Endothelial cell of umbilical vein (primary cell): Measurements from ENCODE around the gene CSPG5. TPM values are rescaled to one million over a fixed set of nuclear protein-coding genes. Genes with fewer than 3 reads are reported as not detected.

Experiments
- BruUV-seq: library from RNA; stranded (reverse); fragments of 400-500 nt; replicated peaks from 2 replicates; lab custom pipeline; 2021; lab: Mats Ljungman, UMichigan
- CTCF ChIA-PET: fragments of 300-600, 350-600 bp; sonication (Branson Sonifier 250); formaldehyde crosslinking; loops from one replicate; lab custom pipeline; 2021; ENCODE audit warnings: antibody characterized with exemption, inconsistent platforms; lab: Charles Lee
- POLR2A ChIA-PET: fragments of 300-600, 350-600 bp; sonication (Branson Sonifier 250); formaldehyde crosslinking; loops from one replicate; lab custom pipeline; 2021; ENCODE audit warnings: antibody characterized with exemption, inconsistent platforms; lab: Charles Lee
- DNase-seq: peaks from one replicate; pipeline ENCODE4 v3.0.0-alpha.2; 2011; ENCODE audit warnings: low read depth, low spot score
- FAIRE-seq: peaks from 2 replicates; lab custom pipeline; 2011; peaks lifted over from hg19 to GRCh38; lab: Jason Lieb, UNC
- H2AFZ ChIP-seq: 2 replicates; pipeline ENCODE4 v1.6.0; 2012; ENCODE audit warnings: low read depth, low read length, control low read depth, inconsistent platforms
- H3K27ac ChIP-seq: 2 replicates; pipeline ENCODE4 v1.5.1; 2011; ENCODE audit warnings: low read depth, mild to moderate bottlenecking, control low read depth, low read length, moderate library complexity; ENCODE audit not compliant: insufficient read depth
- H3K27me3 ChIP-seq, 2 experiments: 2 replicates each; pipeline versions ENCODE4 v1.6.0 to v1.6.1; 2011; ENCODE audit warnings: low read length in 2 of 2, mixed read lengths in 1 of 2; ENCODE audit not compliant: control insufficient read depth in 2 of 2, insufficient read depth in 2 of 2
- H3K36me3 ChIP-seq, 2 experiments: 2 replicates in 1 of 2; 3 replicates in 1 of 2; pipeline ENCODE4 v1.5.1; 2011; ENCODE audit warnings: low read length in 2 of 2, mild to moderate bottlenecking in 1 of 2, moderate library complexity in 1 of 2; ENCODE audit not compliant: control insufficient read depth in 2 of 2, insufficient read depth in 2 of 2; ENCODE audit errors: extremely low read depth in 1 of 2
- H3K4me1 ChIP-seq: 3 replicates; pipeline ENCODE4 v1.5.1; 2011; ENCODE audit warnings: mild to moderate bottlenecking, low read length; ENCODE audit not compliant: control insufficient read depth, insufficient read depth; ENCODE audit errors: extremely low read depth
- H3K4me2 ChIP-seq: 2 replicates; pipeline ENCODE4 v1.6.1; 2011; ENCODE audit warnings: low read length, control low read depth, mixed read lengths; ENCODE audit not compliant: insufficient read depth
- H3K4me3 ChIP-seq, 3 experiments: fragments of 200-600 bp in 1 of 3; sonication (generic), shearing (Covaris generic) in 1 of 3; replicated peaks in 1 of 3; 2 replicates each; pipeline ENCODE4 v1.5.1; 2011 to 2016; ENCODE audit warnings: control low read depth in 3 of 3, low read length in 3 of 3, mild to moderate bottlenecking in 2 of 3, inconsistent platforms in 1 of 3, low read depth in 1 of 3, moderate library complexity in 1 of 3; ENCODE audit not compliant: insufficient read depth in 1 of 3
- H3K79me2 ChIP-seq: 2 replicates; pipeline ENCODE4 v1.6.0; 2012; ENCODE audit warnings: low read length, inconsistent platforms; ENCODE audit not compliant: control insufficient read depth, insufficient read depth
- H3K9ac ChIP-seq: replicated peaks from 2 replicates; pipeline ENCODE3; 2011; ENCODE audit warnings: low read length, control low read depth; ENCODE audit not compliant: insufficient read depth; ENCODE audit errors: extremely low read depth
- H3K9me1 ChIP-seq: replicated peaks from 3 replicates; pipeline ENCODE4 v1.6.0; 2011; ENCODE audit warnings: mild to moderate bottlenecking, low read length; ENCODE audit not compliant: control insufficient read depth, insufficient read depth; ENCODE audit errors: extremely low read depth
- H3K9me3 ChIP-seq: replicated peaks from 2 replicates; pipeline ENCODE4 v1.5.1; 2012; ENCODE audit warnings: low read length, inconsistent platforms; ENCODE audit not compliant: control insufficient read depth, insufficient read depth
- H4K20me1 ChIP-seq: replicated peaks from 2 replicates; pipeline ENCODE3; 2011; ENCODE audit warnings: mild to moderate bottlenecking, low read length; ENCODE audit not compliant: control insufficient read depth, insufficient read depth; ENCODE audit errors: extremely low read depth
- CTCF ChIP-seq, 2 donors: IDR thresholded peaks; 1 replicate in 1 of 2; 2 replicates in 1 of 2; pipeline ENCODE4 v1.5.1; 2011; ENCODE audit warnings: low read length in 2 of 2, mild to moderate bottlenecking in 2 of 2, moderate library complexity in 2 of 2, control low read depth in 1 of 2, inconsistent platforms in 1 of 2, low read depth in 1 of 2; ENCODE audit not compliant: insufficient read depth in 1 of 2; ENCODE audit errors: extremely low read depth in 1 of 2
- EZH2 ChIP-seq: IDR thresholded peaks from 2 replicates; pipeline ENCODE4 v1.6.1; 2012; ENCODE audit warnings: borderline replicate concordance, low read depth, mild to moderate bottlenecking, moderate library complexity, low read length, inconsistent platforms; ENCODE audit not compliant: severe bottlenecking
- FOS ChIP-seq: IDR thresholded peaks from 2 replicates; pipeline ENCODE4 v1.6.1; 2011; ENCODE audit warnings: mild to moderate bottlenecking, low read length, moderate library complexity, borderline replicate concordance; ENCODE audit not compliant: insufficient read depth
- GATA2 ChIP-seq: IDR thresholded peaks from 2 replicates; pipeline ENCODE4 v1.7.0; 2011; ENCODE audit warnings: low read depth, mild to moderate bottlenecking, moderate library complexity, mixed read lengths, low read length; ENCODE audit not compliant: insufficient read length, insufficient read depth
- JUN ChIP-seq: IDR thresholded peaks from 2 replicates; pipeline ENCODE4 v1.6.1; 2011; ENCODE audit warnings: borderline replicate concordance, low read depth; ENCODE audit not compliant: insufficient read length, insufficient read depth
- MAX ChIP-seq: IDR thresholded peaks from 2 replicates; pipeline ENCODE4 v1.6.1; 2011; ENCODE audit not compliant: insufficient read depth, insufficient read length
- MYC ChIP-seq: IDR thresholded peaks from one replicate; pipeline ENCODE4 v1.6.1; 2011; ENCODE audit warnings: mild to moderate bottlenecking, low read depth, low read length
- POLR2A ChIP-seq: IDR thresholded peaks from 2 replicates; pipeline ENCODE4 v1.6.1; 2012; ENCODE audit warnings: low read depth, mild to moderate bottlenecking, control low read depth, low read length
- POLR2AphosphoS5 ChIP-seq: IDR thresholded peaks from 2 replicates; pipeline ENCODE4 v1.6.1; 2012; ENCODE audit warnings: low read depth, mild to moderate bottlenecking, control low read depth, low read length, moderate library complexity; ENCODE audit not compliant: insufficient read depth
- dilution Hi-C: fragments of 300-500 bp; cut with MboI; formaldehyde crosslinking; loops from one replicate; pipeline ENCODE4 v1.15.0; 2019; ENCODE audit warnings: low sequenced_read_pairs; ENCODE audit not compliant: extremely low pct_ligation_motif_present
- intact Hi-C: fragments of 100-400 bp; cut with micrococcal nuclease; formaldehyde crosslinking; loops from one replicate; pipeline ENCODE4 v1.10.0; 2022
- polyA plus RNA-seq, 4 experiments: library from polyadenylated mRNA; depleted of rRNA in 3 of 4; stranded (reverse) in 3 of 4; unstranded in 1 of 4; fragments of >200 nt; gene quantifications; 2 replicates each; pipeline versions ENCODE4 v1.2.1 to v1.2.3, GENCODE V29; 2011 to 2012; ENCODE audit warnings: missing spikeins in 1 of 4
- total RNA-seq: library from RNA; stranded (reverse); gene quantifications from 2 replicates; pipeline ENCODE4 v1.2.3, GENCODE V29; 2021

The CSPG5 gene
- total and polyA plus RNA-seq, 2 donors (not counting 3 experiments of a cell fraction or from before 2014, with no cell fraction given): 0.32 to 0.55 TPM

DNA sequence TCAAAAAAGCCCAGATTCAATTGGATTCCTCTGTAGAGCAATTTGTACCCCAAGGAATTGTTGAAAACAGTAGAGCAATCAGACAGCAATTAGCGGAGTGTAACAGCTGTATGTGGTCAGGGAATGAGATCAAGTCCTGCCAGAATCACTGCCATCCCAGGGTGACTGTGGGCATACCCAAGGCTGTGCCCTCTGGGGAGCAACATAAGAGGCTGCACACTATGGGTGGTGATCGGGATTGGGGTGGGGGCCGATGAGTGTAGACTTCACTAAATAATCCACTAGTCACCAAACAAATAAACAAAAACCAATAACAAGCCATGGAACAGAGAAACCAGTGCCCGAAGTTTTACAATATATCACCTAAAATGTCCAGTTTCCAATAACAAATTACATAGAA lies 53.0 kb downstream of the CSPG5 start:
- Histone ChIP-seq H3K4me2 (no peak overlapping the region), H3K9ac (no peak overlapping the region), H4K20me1 (no peaks in the 10 kb centered on the region), H3K4me1 (no peaks in the 10 kb centered on the region), H3K9me3 (no peaks in the 10 kb centered on the region), H3K27me3 (no peaks in the 10 kb centered on the region), H3K9me1 (no peaks in the 10 kb centered on the region), H3K27ac (no peak overlapping the region), H3K36me3 (no peaks in the 10 kb centered on the region), H2AFZ (no peak overlapping the region), H3K4me3 (no peak overlapping the region), H3K79me2 (no peaks in the 10 kb centered on the region)
- POLR2A ChIA-PET: no interaction called here
- intact Hi-C loops: no loop called here
- dilution Hi-C loops: no loop called here
- no TSS peak for BruUV-seq
- no peak for FAIRE-seq
- TF ChIP-seq CTCF (IDR thresholded peaks at IDR 0.05; ENCODE audit: extremely low read depth in 1 of 2, insufficient read depth in 1 of 2, low read depth in 1 of 2, low read length in 2 of 2): no peak
- no peak for TF ChIP-seq JUN
- no peak for TF ChIP-seq MYC
- TF ChIP-seq POLR2AphosphoS5: no peak
- no peak for TF ChIP-seq GATA2
- TF ChIP-seq MAX: no peak
- TF ChIP-seq FOS: no peak
- no peak for TF ChIP-seq EZH2
- TF ChIP-seq POLR2A: no peak
- CTCF ChIA-PET: no interaction called here
- DNase-seq: no peak
